Dermis blood vessel endothelial cell (primary cell): ENCODE results near the gene CLTCL1. TPM values are rescaled to one million over a fixed set of nuclear protein-coding genes. Genes with fewer than 3 reads are reported as not detected.

Experiments used
- DNase-seq: peaks from one replicate; pipeline ENCODE4 v3.0.0; 2010
- total RNA-seq: library from RNA; depleted of rRNA; stranded (reverse); fragments of >200 nt; gene quantifications from 2 replicates; pipeline ENCODE4 v1.2.3, GENCODE V29; 2014

CLTCL1 gene
- total RNA-seq, 1 donor from 2014 or later = 4.9 TPM

GRCh38 chr22:19129871-19130270 is 161.6 kb downstream of the CLTCL1 start:
- DNase-seq = no peak

Other genes starting within 250 kb of the CLTCL1 start
- gene DGCR2, start 169.3 kb downstream of the CLTCL1 start, total RNA-seq = 56.2 and 71.2 TPM in 2 replicates
- not detected in 2 replicates for gene TSSK2, start 160.4 kb downstream of the CLTCL1 start, total RNA-seq
- 12.7 and 14.6 TPM in 2 replicates for gene ESS2, start 147.1 kb downstream of the CLTCL1 start, total RNA-seq
- gene GSC2, start 141.4 kb downstream of the CLTCL1 start, total RNA-seq = not detected in 2 replicates
- gene SLC25A1, start 113.0 kb downstream of the CLTCL1 start, total RNA-seq = 87.3 and 175 TPM in 2 replicates
- 20.4 and 34.4 TPM in 2 replicates for gene HIRA, start 140.0 kb upstream of the CLTCL1 start, total RNA-seq
- 29.4 and 31.4 TPM in 2 replicates for gene MRPL40, start 140.8 kb upstream of the CLTCL1 start, total RNA-seq
- gene C22orf39, start 156.0 kb upstream of the CLTCL1 start, total RNA-seq = 24.2 and 27.1 TPM in 2 replicates
- 105 and 147 TPM in 2 replicates for gene UFD1, start 187.5 kb upstream of the CLTCL1 start, total RNA-seq
- gene CDC45, start 188.2 kb upstream of the CLTCL1 start, total RNA-seq = 12.4 and 35.3 TPM in 2 replicates
- 1,341 and 2,150 TPM in 2 replicates for gene CLDN5, start 232.7 kb upstream of the CLTCL1 start, total RNA-seq